DLD1 (cell line): ENCODE results near the gene ABRACL.
"Not testable (repeated sequence)": the region's sequence is repeated elsewhere in the genome, so short reads cannot be mapped to it uniquely, and the experiment has no call there.

Experiments
- in situ Hi-C: cut with HindIII; loops from 2 replicates; pipeline ENCODE4 v1.10.0; 2017; ENCODE audit warnings: low sequenced_read_pairs

ABRACL gene

GRCh38 chr6:139028658-139029469, at the start of gene ABRACL:
ABRACL (plus strand) TSS chr6:139028745; CDS start chr6:139034161, 5,416 bp downstream.
- in situ Hi-C loops: no loop called here

DNA sequence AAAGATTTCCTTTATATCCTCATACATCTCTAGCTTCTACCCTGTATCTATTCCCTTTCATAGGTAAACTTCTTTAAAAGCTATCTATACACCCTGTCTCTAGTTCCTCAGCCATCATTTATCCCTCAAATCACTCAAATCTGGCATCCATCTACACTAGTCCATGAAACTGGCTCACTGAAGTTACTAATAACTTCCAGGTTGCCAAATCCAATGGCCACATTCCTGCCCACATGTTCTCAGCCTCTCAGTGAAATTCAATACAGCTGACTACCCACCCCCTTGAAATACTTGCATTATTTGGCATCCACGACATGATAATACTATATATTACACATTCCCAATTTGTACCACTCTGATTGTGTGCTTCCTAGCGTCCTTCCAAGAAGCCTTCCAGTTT, 49.2 kb upstream of the ABRACL start:
- in situ Hi-C loops: no loop called here

DNA sequence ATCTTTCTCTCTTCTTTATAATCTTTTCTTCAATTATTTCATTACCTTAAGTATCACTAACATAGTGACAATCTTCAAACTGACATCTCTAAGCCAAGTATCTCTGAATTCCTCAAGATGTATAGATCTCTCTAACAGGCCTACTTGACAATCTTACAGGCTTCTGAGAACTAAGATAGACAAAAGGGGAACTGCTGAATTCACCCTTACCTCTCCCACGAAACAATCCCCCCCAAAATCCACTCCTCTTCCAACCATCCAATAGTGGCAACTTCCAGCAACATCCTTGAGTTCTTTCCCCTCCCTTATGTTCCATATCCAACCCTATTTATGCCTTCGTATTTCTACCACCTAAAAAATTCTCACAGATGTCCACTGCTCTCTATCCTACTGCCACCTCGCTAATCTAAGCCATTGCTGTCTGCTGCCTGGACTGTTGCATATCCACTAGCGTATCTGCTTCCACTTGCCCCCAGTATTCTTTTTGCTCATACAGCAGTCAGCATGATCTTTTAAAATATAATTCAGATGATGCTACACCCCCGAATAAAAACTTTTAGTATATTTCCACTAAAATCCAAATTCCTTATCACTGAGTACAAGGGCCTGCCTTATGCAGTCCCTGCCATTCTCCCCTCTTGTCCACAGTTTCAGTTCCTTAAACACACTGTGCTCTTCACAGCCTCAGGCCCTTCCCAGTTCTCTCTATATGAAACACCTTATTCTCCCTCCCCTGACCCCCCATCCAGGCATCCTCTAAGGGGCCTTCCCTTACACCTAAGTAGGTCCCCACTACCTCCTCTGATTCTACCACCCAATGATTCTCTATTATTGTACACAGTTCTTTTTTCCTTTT, 48.5 kb upstream of the ABRACL start:
- in situ Hi-C loops: no loop called here

GRCh38 chr6:138981416-138981815, 47.1 kb upstream of the ABRACL start:
- in situ Hi-C loops: no loop called here

DNA sequence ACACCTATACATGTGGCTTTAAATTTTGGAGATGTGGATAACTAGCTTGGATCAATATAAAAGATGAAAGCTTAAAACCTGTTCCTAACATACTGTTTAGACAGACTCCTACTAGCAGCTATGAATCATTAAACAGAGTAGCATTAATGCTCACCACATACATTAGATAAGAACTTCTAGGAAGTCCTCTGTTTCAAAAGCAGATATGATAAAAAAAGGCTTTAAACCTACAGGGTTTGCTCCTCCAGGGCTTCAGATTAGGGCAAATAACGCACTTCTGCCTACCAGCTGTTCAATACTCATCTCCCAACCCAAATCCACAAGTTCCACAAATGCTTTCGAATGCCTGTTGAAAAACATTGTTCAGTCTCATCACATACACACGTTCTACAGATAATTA, 42.0 kb upstream of the ABRACL start:
- in situ Hi-C loops: no loop called here

GRCh38 chr6:138987080-138987642, 41.4 kb upstream of the ABRACL start:
- in situ Hi-C loops: no loop called here

- in situ Hi-C loops: no loop called here
These were observed 40.7 kb upstream of the ABRACL start, which contains the start of gene REPS1 for GRCh38 chr6:138987643-138988468. REPS1 (minus strand) TSS chr6:138988253; CDS start chr6:138987682, 571 bp downstream.

DNA sequence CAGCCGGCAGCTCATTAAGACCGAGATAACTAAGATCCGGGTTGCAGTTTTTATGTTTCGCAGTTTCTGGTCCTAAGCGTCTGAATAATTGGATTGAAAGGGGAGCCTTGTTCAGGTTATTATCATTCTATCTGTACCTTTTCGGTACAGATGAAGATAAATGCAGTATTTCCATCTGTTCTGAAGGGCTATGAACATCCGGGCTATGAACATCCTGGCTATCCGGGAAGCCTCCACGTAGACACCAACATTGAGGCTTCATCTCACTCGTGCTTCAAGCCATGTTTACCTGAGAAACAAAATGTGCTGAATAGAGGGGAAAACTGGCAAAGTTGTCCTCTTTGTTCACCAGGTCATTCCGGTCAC, 40.1 kb upstream of the ABRACL start:
- in situ Hi-C loops: no loop called here

GRCh38 chr6:138989098-138989983, 39.2 kb upstream of the ABRACL start:
- in situ Hi-C loops: no loop called here

DNA sequence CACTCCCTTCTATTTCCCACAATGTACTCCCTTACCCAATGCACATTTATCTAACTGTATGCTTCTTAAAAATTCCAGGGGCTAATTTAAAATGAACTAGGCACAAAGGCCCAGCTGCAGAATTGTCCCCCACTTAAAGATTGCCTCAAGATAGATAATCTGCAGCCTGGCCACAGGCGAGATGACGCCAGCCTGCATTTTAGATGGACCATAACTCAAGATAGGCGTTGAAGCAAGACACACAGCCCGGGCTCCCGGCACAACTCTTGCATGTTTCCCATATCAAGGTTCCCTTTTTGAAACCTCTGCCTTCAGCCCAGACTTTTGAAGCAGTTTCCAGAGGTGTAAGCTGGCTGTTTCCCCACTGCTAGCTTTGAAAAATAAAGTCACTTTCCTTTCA, 37.3 kb upstream of the ABRACL start:
- in situ Hi-C loops: no loop called here

DNA sequence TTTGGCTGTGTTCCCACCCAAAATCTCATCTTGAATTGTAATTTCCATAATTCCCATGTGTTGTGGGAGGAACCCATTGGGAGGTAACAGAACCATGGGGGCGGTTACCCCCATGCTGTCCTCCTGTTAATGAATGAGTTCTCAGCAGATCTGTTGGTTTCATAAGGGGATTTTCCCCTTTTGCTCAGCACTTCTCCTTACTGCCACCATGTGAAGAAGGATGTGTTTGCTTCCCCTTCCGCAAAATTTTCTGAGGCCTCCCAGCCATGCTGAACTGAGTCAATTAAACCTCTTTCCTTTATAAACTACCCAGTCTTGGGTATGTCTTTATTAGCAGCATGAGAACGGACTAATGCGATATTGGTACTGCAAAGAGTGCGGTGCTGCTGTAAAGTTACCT, 35.6 kb upstream of the ABRACL start:
- in situ Hi-C loops: not testable (repeated sequence)

GRCh38 chr6:138993410-138993809, 35.1 kb upstream of the ABRACL start:
- in situ Hi-C loops: not testable (repeated sequence)

- in situ Hi-C loops: no loop called here
These were observed 32.0 kb upstream of the ABRACL start for GRCh38 chr6:138996524-138996923.

DNA sequence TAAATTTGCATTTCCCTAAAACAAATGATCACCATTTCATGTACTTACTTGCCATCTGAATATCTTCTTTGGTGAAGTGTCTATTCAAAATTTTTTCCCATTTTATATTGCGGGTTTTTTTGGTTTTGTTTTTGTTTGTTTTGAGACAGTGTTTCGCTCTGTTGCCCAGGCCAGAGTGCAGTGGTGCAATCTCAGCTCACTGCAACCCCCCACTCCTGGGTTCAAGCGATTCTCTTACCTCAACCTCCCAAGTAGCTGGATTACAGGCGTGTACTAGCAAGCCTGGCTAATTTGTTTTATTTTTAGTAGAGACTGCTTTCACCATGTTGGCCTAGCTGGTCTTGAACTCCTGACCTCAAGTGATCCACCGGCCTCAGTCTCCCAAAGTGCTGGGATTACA, 31.4 kb upstream of the ABRACL start:
- in situ Hi-C loops: no loop called here

- in situ Hi-C loops: no loop called here
These were observed 28.4 kb upstream of the ABRACL start for GRCh38 chr6:138999949-139000725.

- in situ Hi-C loops: no loop called here
These were observed 24.8 kb upstream of the ABRACL start for GRCh38 chr6:139003751-139004150.

GRCh38 chr6:139006477-139006876, 22.1 kb upstream of the ABRACL start:
- in situ Hi-C loops: no loop called here

- in situ Hi-C loops: no loop called here
These were observed 21.1 kb upstream of the ABRACL start for GRCh38 chr6:139007428-139007827.

GRCh38 chr6:139008117-139008516, 20.4 kb upstream of the ABRACL start:
- in situ Hi-C loops: no loop called here
